Omental fat pad (tissue), 4 donors: ENCODE measurements around the gene CCR9. TPM values are rescaled to one million over a fixed set of nuclear protein-coding genes. Genes with fewer than 3 reads are reported as not detected.

Source experiments
- ATAC-seq: fragments of 150-250 bp; one replicate; pipeline ENCODE4 v1.9.1; 2016; ENCODE audit warnings: mild to moderate bottlenecking, moderate library complexity; ENCODE audit not compliant: low FRiP score
- DNase-seq: peaks from one replicate; pipeline ENCODE4 v3.0.0-alpha.2; 2019; ENCODE audit warnings: low spot score
- CTCF ChIP-seq, 3 donors: fragments of 450-650 bp; IDR thresholded peaks; one replicate each; pipeline ENCODE4 v1.5.1; 2016 to 2017; ENCODE audit warnings: antibody characterized with exemption in 3 of 3, mild to moderate bottlenecking in 3 of 3, moderate library complexity in 2 of 3
- total RNA-seq, 4 donors: library from RNA; depleted of rRNA; stranded (reverse); fragments of >200 nt; gene quantifications; one replicate each; pipeline ENCODE4 v1.1.0, GENCODE V29; 2016

The CCR9 gene
- total RNA-seq, 4 donors from 2014 or later: 0.24 TPM; not detected in 3

DNA sequence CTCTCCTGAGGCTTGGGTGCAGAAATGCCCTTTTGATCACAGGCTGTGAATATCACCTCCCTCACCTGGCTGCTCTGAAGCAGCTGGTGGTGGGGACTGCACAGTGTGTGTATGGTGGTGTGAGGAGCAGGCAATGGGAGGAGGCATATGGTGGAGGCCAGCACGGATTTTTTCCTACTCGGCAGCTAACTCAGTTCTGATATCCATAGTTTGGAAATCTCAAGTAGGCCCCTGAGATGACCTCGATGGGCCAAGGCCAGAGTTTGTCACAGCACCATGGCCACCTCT is 35.6 kb downstream of the CCR9 start:
- TF ChIP-seq CTCF (IDR thresholded peaks at IDR 0.05): no peak
- no peak for DNase-seq
- no peak for ATAC-seq

GRCh38 chr3:45922950-45923590 is 36.7 kb downstream of the CCR9 start:
- ATAC-seq: no peak
- DNase-seq: no peak
- no peak for TF ChIP-seq CTCF (IDR thresholded peaks at IDR 0.05)

GRCh38 chr3:45923755-45924154 is 37.4 kb downstream of the CCR9 start:
- no peak for TF ChIP-seq CTCF (IDR thresholded peaks at IDR 0.05)
- ATAC-seq: no peak
- DNase-seq: no peak

GRCh38 chr3:45927881-45928280 is 41.5 kb downstream of the CCR9 start:
- ATAC-seq (no peak), DNase-seq (no peak)
- no peak for TF ChIP-seq CTCF (IDR thresholded peaks at IDR 0.05)

DNA sequence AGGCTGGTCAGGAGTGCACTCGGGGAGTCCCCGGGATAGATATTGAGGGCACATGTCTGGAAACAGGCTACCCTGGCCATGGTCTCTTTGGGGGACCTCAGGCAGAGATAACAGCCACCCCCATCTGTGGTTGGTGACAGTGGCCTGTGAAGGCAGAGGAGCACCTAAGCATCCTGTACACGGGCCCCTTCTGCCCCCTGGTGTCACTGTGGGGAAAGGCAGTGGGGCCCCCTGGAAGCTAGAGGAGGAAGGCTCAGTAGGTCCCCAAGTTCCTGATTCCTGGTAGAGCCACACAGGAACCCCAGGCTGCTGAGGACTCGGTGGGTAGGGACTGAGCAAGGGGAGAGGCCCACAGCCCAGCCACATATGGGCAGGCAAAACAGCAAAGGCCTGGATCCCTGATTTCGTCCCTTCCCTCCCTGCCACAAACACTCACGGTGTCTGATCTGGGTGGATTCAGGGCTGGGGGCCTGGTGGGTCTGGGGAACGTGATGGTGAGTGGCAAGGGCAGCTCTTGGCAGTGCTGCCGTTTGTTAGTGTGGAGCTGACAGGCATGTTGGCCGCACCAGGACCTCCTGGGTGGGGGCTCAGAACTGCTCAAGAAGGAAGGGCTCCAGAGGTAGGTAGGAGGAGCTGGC is 42.8 kb downstream of the CCR9 start:
- DNase-seq (no peak), ATAC-seq (no peak)
- TF ChIP-seq CTCF (IDR thresholded peaks at IDR 0.05): no peak

- DNase-seq: no peak
- ATAC-seq: no peak
- TF ChIP-seq CTCF (IDR thresholded peaks at IDR 0.05): no peak
These were observed 45.2 kb downstream of the CCR9 start for GRCh38 chr3:45931496-45931895.

DNA sequence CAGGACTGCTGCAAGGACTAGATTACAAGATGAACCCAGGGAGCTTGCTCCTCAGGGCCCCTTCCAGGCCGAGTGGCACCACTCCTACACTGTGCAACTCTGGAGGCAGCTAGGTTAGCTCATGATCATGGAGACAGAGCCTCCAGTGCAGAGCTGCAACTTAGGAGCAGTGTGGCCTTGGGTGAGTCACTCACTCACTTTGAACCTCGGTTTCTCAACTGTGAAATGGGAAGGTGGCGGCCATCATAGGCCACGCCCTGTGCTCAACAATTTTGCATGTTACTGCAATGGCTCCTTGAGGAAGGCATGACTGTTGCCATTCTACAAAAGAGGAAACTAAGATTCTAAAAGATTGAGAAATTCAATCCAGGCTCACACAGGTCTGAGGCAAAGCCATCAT is 45.8 kb downstream of the CCR9 start:
- ATAC-seq (peak; percentile 28), DNase-seq (no peak)
- no peak for TF ChIP-seq CTCF (IDR thresholded peaks at IDR 0.05)
